Measurements from ENCODE around the gene MGLL.

Gene MGLL

DNA sequence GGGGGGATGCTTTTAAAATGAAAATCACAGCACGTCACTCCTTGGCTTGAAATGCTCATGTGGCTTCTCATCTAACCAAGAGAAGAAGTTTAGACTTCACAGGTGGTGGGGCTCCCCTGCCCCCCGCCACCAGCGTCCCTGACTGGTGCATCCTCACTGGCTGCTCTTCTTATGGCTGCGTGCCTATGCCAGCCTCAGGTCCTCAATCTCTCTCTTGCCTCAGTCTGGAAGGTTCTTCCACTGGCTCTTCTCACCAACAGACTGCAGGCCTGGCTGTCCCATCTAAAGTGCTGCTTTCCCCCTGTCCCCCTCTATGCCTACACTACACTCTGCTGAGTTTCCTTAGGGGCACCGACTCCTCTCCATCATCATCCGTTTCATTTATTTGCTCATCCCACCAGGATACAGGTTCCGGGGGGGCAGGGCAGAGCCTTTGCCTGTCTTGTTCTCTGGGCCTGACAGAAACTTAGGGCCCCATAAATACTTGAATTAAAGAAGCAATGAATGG, 128.9 kb downstream of the MGLL start:
- Histone ChIP-seq H3K4me3 (ENCODE audit: low read depth, low read length) (no peak overlapping the region), H3K27ac (no peak overlapping the region), H3K36me3 (replicated peaks) (no peaks in the 10 kb centered on the region), H3K27me3 (replicated peaks) (no peaks in the 10 kb centered on the region)
- in situ Hi-C loops (cut with HindIII; ENCODE audit: low pct_ligation_motif_present, low sequenced_read_pairs) = no loop called here
- TF ChIP-seq, protein P1, sequence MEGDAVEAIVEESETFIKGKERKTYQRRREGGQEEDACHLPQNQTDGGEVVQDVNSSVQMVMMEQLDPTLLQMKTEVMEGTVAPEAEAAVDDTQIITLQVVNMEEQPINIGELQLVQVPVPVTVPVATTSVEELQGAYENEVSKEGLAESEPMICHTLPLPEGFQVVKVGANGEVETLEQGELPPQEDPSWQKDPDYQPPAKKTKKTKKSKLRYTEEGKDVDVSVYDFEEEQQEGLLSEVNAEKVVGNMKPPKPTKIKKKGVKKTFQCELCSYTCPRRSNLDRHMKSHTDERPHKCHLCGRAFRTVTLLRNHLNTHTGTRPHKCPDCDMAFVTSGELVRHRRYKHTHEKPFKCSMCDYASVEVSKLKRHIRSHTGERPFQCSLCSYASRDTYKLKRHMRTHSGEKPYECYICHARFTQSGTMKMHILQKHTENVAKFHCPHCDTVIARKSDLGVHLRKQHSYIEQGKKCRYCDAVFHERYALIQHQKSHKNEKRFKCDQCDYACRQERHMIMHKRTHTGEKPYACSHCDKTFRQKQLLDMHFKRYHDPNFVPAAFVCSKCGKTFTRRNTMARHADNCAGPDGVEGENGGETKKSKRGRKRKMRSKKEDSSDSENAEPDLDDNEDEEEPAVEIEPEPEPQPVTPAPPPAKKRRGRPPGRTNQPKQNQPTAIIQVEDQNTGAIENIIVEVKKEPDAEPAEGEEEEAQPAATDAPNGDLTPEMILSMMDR (IDR thresholded peaks at IDR 0.05; ENCODE audit: low read depth, low read length, missing control alignments) = no peak
- DNase-seq = no peak

DNA sequence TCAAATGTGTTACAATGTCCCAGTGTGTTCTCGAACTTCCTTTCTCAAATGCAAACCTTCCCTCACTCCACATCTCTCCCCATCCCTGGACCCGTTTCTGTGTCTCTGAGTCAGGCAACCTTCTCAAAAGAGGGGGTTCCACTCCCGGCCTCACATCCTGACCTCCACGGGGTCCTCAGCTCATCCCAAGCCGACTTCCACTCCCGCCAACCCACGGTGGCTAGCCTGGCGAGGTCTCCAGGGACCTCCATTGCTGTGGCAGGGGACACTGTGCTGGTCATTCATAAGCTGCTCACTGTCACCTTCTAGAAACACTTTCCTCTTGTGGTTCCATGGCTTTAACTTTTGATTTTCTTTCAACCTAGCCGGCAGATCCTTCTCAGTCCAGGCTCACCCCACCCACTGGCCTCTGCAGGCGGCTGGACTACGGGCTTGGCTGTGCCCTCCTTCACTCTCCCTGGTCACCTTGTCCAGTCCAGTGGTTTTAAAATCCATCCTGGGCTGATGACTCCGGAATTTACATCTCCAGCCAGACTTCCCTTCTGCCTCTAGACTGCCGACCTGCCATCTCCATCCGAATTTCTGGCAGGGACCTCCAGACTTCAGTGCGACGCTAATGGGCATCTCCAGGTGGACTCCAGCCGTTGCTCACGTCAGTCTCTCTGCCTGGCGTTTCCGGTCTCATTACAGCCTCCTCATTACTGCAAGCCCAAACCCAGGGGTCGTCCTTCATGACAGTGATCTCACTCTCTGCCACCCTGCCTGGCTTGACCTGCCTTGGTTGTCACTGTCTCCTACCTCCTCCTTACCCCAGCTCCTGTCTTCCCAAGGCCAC, 129.6 kb downstream of the MGLL start:
- TF ChIP-seq, protein P1 (IDR thresholded peaks at IDR 0.05; ENCODE audit: low read depth, low read length, missing control alignments) = no peak
- in situ Hi-C loops (cut with HindIII; ENCODE audit: low pct_ligation_motif_present, low sequenced_read_pairs) = no loop called here
- Histone ChIP-seq H3K27me3 (replicated peaks) (no peaks in the 10 kb centered on the region), H3K27ac (no peak overlapping the region), H3K4me3 (ENCODE audit: low read depth, low read length) (no peak overlapping the region), H3K36me3 (replicated peaks) (no peaks in the 10 kb centered on the region)
- DNase-seq = no peak

DNA sequence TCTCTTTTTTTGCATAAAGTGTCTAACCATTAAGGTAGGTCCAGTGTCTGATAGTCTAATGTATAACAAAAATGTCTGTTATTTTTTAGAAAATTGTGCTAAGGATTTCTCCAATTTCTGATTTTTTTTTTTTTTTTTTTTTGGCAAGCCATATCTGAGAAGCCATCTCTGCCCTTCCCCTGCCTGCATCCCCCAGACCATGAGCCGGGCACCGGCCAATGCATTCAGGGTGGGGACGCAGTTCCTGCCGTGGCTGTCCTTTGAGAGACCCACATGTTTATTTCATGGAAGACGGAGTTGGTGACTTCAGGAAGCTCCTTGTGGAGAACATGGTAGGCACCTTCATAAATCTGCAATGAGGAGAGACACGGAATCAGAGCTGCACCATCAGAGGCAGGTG, 130.3 kb downstream of the MGLL start:
- no peaks in the 10 kb centered on the region for H3K36me3 ChIP-seq (replicated peaks)
- in situ Hi-C loops (cut with HindIII; ENCODE audit: low pct_ligation_motif_present, low sequenced_read_pairs) = no loop called here
- H3K27me3 ChIP-seq (replicated peaks) = no peaks in the 10 kb centered on the region
- H3K4me3 ChIP-seq (ENCODE audit: low read depth, low read length) = no peak overlapping the region
- H3K27ac ChIP-seq = no peak overlapping the region
- no peak for DNase-seq
- TF ChIP-seq, protein P1 (IDR thresholded peaks at IDR 0.05; ENCODE audit: low read depth, low read length, missing control alignments) = no peak

DNA sequence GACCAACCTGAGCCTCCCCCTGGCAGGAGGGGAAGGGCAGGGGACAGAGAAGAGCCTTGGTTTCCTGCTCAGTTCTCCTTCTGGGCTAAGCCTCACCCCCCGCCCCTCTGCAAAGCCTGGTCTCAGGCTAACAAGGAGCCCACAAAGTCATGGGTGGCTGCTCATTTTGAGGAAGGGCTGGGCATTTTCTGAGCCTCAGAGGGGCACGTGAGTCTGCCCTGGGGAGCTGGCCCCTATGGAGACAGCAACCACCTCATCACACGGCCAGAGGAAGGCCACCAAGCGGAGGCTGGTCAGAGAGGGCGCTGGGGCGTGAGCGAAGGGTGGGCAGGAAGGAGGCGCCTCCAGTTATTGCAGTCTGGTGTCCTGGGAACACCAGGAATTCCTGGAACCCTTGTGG, 130.8 kb downstream of the MGLL start:
- no peak overlapping the region for H3K27ac ChIP-seq
- H3K27me3 ChIP-seq (replicated peaks) = no peaks in the 10 kb centered on the region
- H3K4me3 ChIP-seq (ENCODE audit: low read depth, low read length) = no peak overlapping the region
- in situ Hi-C loops (cut with HindIII; ENCODE audit: low pct_ligation_motif_present, low sequenced_read_pairs) = no loop called here
- TF ChIP-seq, protein P1 (IDR thresholded peaks at IDR 0.05; ENCODE audit: low read depth, low read length, missing control alignments) = no peak
- no peaks in the 10 kb centered on the region for H3K36me3 ChIP-seq (replicated peaks)
- DNase-seq = no peak

GRCh38 chr3:127690823-127691452, 131.4 kb downstream of the MGLL start:
- TF ChIP-seq, protein P1 (IDR thresholded peaks at IDR 0.05; ENCODE audit: low read depth, low read length, missing control alignments) = peak; percentile 93
- in situ Hi-C loops (cut with HindIII; ENCODE audit: low pct_ligation_motif_present, low sequenced_read_pairs) = no loop called here
- H3K27me3 ChIP-seq (replicated peaks) = no peaks in the 10 kb centered on the region
- no peaks in the 10 kb centered on the region for H3K36me3 ChIP-seq (replicated peaks)
- H3K27ac ChIP-seq = peak overlapping the region; percentile 62
- DNase-seq = peak; percentile 77
- no peak overlapping the region for H3K4me3 ChIP-seq (ENCODE audit: low read depth, low read length)
